ENCODE data around the gene PODXL.
"Not testable (repeated sequence)": the region's sequence is repeated elsewhere in the genome, so short reads cannot be mapped to it uniquely, and the experiment has no call there.

The PODXL gene

DNA sequence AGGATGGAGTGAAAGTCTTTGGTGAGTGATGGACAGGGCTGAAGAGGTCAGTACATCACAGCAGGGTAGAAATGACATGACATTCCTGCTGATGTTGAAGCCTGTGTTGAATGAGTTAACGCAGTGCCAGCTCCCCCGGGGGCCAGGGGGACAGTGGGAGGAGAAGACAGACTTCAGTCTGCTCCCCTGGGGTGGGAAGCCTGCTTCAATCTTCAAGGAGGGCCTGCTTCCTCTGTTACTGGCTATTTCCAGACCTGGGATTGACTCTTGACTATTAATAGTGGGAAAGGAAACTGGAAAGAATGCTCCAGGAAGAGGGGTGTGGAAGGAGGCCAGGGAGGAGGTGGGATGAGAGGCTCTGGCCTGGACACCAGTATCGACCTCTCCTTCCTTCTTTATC lies 27.2 kb downstream of the PODXL start:
- in situ Hi-C loops (cut with HindIII; ENCODE audit: low pct_unique_long_range_greater_than_20kb, low sequenced_read_pairs), result no loop called here
- TF ChIP-seq JUND (IDR thresholded peaks at IDR 0.05; ENCODE audit: low read depth), result no peak
- no peak for DNase-seq (ENCODE audit: low read depth in 1 of 2, low spot score in 1 of 2)

DNA sequence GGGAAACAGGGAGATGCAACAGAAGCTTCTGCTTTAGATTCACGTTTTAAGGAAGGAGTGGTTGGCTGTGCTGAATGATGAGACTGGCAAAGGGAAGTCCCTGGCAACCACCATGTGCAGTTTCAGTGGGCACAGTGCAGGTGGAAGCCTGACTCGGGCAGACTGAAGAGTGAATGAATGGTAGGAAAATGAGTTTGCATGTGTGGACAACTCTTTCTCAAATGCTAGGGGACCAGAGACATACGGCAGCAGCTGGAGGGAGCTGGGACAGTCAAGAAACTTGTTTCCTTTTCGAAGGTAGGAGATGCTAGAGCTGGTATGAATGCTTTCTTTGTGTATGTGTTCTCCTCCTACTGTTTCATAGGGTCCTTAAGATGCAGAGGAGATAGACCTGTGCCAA lies 29.0 kb downstream of the PODXL start:
- no peak for DNase-seq (ENCODE audit: low read depth in 1 of 2, low spot score in 1 of 2)
- no peak for TF ChIP-seq JUND (IDR thresholded peaks at IDR 0.05; ENCODE audit: low read depth)
- in situ Hi-C loops (cut with HindIII; ENCODE audit: low pct_unique_long_range_greater_than_20kb, low sequenced_read_pairs), result no loop called here

DNA sequence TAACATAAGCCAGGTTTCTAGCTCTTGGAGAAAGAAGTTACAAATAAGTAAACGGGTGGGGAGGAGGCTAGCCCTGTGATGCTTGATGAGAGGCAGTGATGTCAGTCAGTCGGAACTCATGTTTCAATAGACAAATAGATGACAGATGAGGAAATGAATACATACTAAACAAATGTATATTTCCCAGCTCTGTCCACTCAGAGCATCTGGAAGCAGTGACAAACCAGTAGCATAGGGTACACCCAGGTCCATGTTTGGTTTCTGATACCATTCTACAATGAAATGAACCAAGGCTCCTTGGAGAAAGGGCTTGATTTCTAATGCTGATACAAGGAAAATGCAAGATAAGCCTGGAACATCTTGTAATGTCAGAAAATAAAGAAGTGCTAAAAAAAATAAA lies 30.6 kb downstream of the PODXL start:
- in situ Hi-C loops (cut with HindIII; ENCODE audit: low pct_unique_long_range_greater_than_20kb, low sequenced_read_pairs), result no loop called here
- peak; percentile 9 to 52 for DNase-seq (ENCODE audit: low read depth in 1 of 2, low spot score in 1 of 2)
- TF ChIP-seq JUND (IDR thresholded peaks at IDR 0.05; ENCODE audit: low read depth), result no peak

DNA sequence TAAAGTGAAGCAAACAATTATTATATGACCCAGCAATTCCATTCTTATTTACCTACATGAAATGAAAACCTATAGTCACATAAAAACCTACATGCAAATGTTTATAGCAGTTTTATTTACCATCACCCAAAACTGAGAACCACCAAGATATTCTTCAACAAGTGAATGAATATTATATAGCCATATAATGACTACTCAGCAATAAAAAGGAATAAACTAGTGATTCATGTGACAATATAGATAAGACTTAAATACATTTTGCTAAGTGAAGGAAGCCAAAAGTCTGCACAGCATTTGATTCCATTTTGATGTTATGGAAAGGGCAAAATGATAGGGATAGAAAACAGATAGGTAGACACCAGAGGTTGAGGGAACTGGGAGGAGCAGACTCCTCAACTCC lies 31.7 kb downstream of the PODXL start:
- TF ChIP-seq JUND (IDR thresholded peaks at IDR 0.05; ENCODE audit: low read depth), result no peak
- DNase-seq (ENCODE audit: low read depth in 1 of 2, low spot score in 1 of 2), result no peak
- in situ Hi-C loops (cut with HindIII; ENCODE audit: low pct_unique_long_range_greater_than_20kb, low sequenced_read_pairs), result no loop called here

DNA sequence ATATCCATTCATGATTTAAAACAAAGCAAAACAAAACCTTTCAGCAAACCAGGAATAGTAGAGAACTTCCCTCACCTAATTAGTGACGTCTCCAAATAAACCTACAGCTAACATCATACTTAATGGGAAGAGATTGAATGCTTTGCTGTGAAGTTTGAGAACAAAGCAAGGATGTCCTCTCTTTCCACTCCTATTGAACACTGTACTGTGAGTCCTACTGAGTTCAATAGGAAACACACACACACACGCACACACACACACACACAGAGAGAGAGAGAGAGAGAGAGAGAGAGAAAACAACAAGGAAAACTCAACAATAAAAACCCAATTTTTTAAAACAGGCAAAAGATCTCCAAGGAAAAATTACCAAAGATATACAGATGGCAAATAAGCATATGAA lies 32.3 kb downstream of the PODXL start:
- no peak for DNase-seq (ENCODE audit: low read depth in 1 of 2, low spot score in 1 of 2)
- in situ Hi-C loops (cut with HindIII; ENCODE audit: low pct_unique_long_range_greater_than_20kb, low sequenced_read_pairs), result no loop called here
- no peak for TF ChIP-seq JUND (IDR thresholded peaks at IDR 0.05; ENCODE audit: low read depth)

DNA sequence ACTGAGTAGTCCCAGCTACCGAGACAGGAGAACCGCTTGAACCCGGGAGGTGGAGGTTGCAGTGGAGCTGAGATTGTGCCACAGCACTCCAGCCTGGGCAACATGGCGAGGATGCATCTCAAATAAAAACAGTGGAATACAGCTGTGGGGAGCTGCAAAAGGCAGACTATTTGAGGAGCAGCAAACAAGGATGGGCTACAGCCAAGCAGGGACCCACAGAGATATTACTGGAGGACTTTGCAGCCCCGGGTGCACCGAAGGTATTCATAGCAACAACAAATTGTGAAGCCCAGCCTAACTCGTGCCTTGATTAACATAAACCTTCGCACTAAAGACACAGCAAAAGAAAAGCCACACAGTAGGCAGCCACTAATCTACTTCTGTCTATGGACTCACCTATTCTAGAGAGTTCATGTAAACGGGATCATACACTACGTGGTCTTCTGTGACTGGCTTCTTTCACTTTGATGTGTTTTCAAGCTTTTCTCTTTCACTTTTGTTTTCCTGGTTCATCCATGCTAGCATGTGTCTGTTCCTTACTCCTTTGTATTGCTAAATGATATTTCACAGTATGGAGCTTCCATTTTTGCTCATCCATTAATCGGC lies 34.0 kb downstream of the PODXL start:
- no peak for TF ChIP-seq JUND (IDR thresholded peaks at IDR 0.05; ENCODE audit: low read depth)
- DNase-seq (ENCODE audit: low read depth in 1 of 2, low spot score in 1 of 2), result no peak
- in situ Hi-C loops (cut with HindIII; ENCODE audit: low pct_unique_long_range_greater_than_20kb, low sequenced_read_pairs), result no loop called here

DNA sequence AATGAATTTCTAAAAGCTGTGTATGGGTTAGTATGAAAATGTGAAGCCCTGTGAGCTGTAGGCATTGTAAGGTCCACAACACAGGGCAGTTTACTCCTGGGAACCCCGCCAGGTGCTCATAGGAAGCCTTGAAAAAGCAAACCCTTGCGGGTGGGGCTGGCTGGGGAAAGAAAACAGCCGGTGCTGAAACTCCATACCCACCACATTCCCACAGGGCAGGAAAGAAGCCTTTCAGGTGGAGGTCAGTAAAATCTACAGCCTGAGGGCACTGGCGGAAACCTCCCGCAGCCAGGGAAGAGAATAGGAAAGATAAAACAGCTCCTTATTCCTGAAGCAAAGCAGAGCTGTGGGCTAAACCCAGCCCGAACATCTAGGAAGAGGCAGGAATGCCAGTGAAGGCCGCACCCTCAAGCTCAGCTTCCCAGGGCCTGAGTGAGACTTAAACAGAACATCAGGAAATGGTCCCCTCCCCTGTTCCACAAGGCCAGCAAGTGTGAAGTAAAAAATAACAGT lies 34.7 kb downstream of the PODXL start:
- in situ Hi-C loops (cut with HindIII; ENCODE audit: low pct_unique_long_range_greater_than_20kb, low sequenced_read_pairs), result no loop called here
- DNase-seq (ENCODE audit: low read depth in 1 of 2, low spot score in 1 of 2), result peak in 1 of 2 experiments; percentile 14
- no peak for TF ChIP-seq JUND (IDR thresholded peaks at IDR 0.05; ENCODE audit: low read depth)

DNA sequence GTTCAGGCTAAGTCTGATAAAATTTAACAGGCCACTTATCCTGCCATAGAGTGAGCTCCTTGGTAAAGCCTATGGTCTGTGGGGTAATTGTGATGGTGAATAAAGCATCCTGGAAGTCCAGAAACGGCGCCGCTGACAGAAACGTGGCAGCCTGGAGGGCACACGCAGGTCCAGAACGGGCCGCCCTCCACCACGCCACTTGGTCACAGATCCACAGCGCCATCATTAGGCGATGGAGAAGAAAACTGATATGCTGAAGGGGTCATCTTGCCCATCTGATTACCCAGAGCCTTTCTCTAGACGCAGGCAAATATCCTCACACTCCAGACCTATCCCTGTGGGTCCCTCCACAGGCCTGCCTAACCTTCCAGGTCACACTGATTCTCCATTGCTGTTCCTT lies 37.8 kb downstream of the PODXL start:
- in situ Hi-C loops (cut with HindIII; ENCODE audit: low pct_unique_long_range_greater_than_20kb, low sequenced_read_pairs), result no loop called here

DNA sequence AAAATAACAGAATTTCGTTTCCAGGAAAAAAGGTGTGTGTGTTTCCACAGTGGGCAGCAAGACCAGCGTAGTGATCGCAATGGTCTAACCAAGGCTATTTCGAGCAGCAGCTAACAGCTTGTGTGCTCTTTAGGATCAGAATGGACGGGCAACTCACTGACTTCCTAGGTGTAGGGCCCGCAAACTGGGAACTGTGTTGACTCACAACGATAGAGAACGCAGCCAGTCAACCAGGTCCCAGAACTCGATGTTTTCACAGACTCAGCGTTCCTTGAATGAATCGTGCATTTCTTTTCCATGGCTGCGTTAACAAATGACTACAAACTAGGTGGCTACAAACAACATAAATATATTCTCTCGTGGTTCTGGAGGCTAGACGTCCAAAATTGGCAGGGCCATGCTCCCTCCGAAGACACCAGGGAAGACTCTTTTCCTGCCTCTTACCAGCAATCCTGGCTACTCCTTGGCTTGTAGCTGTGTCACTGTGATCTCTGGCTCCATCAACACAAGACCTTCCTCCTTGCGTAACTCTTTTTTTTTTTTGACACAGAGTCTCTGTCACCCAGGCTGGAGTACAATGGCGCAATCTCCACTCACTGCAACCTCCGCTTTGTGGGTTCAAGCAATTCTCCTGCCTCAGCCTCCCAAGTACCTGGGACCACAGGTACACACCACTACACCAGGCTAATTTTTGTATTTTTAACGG lies 39.1 kb downstream of the PODXL start:
- no peak for DNase-seq (ENCODE audit: low read depth in 1 of 2, low spot score in 1 of 2)
- in situ Hi-C loops (cut with HindIII; ENCODE audit: low pct_unique_long_range_greater_than_20kb, low sequenced_read_pairs), result no loop called here
- TF ChIP-seq JUND (IDR thresholded peaks at IDR 0.05; ENCODE audit: low read depth), result no peak

More for the DNA sequence above, 37.8 kb downstream of the PODXL start:
- no peak for TF ChIP-seq JUND (IDR thresholded peaks at IDR 0.05; ENCODE audit: low read depth)
- no peak for DNase-seq (ENCODE audit: low read depth in 1 of 2, low spot score in 1 of 2)

DNA sequence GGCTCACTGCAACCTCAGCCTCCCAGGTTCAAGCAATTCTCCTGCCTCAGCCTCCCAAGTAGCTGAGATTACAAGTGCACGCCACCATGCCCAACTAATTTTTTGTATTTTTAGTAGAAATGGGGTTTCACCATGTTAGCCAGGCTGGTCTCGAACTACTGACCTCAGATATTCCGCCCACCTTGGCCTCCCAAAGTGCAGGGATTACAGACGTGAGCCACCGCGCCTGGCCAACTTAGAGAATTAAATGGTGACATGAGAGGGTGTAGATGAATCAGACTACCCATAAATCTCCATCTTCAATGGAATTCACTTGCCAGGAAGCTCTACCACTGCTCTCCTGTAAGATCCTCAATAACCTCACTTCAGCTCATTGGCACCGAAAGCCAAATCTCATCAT lies 41.0 kb downstream of the PODXL start:
- in situ Hi-C loops (cut with HindIII; ENCODE audit: low pct_unique_long_range_greater_than_20kb, low sequenced_read_pairs); DNase-seq (ENCODE audit: low read depth in 1 of 2, low spot score in 1 of 2): not testable (repeated sequence)

DNA sequence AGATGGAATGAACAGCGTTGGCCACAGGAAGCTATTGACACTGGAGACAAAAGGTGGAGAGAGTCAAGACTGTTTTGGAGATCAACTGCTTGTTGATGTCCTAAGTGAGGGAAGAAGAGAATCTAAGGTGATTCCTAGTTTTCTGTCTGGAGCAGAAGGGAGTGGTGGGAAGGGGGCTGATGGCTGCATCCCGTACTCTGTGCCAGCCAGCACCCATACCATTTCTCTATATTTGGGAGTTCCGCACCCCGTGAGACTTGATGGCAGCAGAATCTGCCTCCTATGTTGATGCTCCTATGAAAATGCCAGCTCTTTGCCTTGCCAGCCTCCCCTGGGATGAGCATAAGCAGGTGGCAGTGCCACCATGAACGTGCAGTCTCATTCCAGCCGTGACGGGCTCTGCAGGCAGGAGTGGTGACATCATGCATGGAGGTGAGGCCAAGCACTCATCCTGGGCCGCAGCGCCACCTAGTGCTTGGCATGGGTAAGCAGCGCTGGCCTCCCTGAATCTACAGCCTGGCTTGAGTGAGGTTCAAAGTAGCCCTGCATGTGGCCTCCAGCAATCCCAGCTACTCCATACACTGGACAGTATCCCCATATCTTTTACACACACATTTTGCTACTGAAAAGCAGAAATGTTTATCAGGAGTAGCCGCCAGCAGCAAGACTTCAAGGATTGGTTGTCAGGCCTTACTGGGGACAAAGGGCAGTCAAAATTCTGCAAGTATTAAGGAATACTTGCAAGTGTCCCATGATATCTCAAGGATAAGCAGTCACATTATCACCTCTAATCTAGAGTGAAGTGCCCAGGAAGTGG lies 43.0 kb downstream of the PODXL start:
- in situ Hi-C loops (cut with HindIII; ENCODE audit: low pct_unique_long_range_greater_than_20kb, low sequenced_read_pairs), result no loop called here
- TF ChIP-seq JUND (IDR thresholded peaks at IDR 0.05; ENCODE audit: low read depth), result no peak
- DNase-seq (ENCODE audit: low read depth in 1 of 2, low spot score in 1 of 2), result peak; percentile 57 to 87

DNA sequence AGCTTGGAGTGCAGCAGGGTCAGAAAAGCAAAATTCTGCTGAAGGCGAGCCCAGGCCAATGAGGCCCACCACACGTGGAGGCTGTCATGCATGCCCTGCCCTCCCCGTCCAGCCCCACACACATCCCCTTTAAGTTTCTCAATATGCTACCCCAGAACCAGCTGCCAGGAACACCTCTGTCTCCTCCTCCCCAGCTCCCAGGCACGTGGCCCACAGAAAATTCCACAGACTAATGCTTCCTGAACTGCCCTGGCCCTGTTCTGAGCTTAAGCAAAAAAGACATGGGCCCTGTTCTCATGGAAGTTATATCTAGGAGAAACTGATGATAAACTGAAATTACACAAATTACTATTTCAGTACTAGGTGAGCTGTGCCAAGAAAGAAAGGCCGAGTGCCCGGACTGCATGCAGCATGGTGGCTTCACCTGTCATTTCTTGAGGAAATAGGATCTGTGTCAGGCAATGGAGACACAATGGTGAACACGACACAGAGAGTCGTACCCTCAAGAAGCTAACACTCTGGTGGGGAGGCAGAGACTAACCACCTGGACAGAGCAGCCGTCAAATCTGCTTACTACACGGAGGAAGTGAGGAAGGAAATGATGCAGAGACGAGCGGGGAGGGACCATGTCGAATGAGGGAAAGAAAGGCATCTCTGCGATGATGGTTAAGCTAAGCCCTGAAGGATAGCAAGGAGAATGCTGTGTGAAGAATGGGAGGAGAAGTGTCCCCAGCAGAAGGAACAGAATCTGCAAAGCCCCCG lies 44.5 kb downstream of the PODXL start:
- DNase-seq (ENCODE audit: low read depth in 1 of 2, low spot score in 1 of 2), result no peak
- in situ Hi-C loops (cut with HindIII; ENCODE audit: low pct_unique_long_range_greater_than_20kb, low sequenced_read_pairs), result no loop called here
- no peak for TF ChIP-seq JUND (IDR thresholded peaks at IDR 0.05; ENCODE audit: low read depth)
